Endometrium (tissue), 2 donors: Measurements from ENCODE around the gene BLTP3B.

Experiments used
- FAIRE-seq: peaks from 2 replicates; lab custom pipeline; 2012; peaks lifted over from hg19 to GRCh38; lab: Jason Lieb, UNC
- donor health status: control.
- donor health status: control.

BLTP3B gene

GRCh38 chr12:100164153-100164704, 21.6 kb upstream of the BLTP3B start:
- FAIRE-seq, result no peak

- FAIRE-seq, result no peak
Measured at GRCh38 chr12:100163416-100164152, 20.9 kb upstream of the BLTP3B start.

GRCh38 chr12:100159391-100160104, 16.9 kb upstream of the BLTP3B start:
- no peak for FAIRE-seq

- FAIRE-seq, result no peak
Measured at GRCh38 chr12:100158535-100158934, 15.9 kb upstream of the BLTP3B start.

- no peak for FAIRE-seq
Measured at GRCh38 chr12:100157427-100157821, 14.8 kb upstream of the BLTP3B start.

GRCh38 chr12:100156731-100157426, 14.2 kb upstream of the BLTP3B start:
- FAIRE-seq, result no peak

- no peak for FAIRE-seq
Measured at GRCh38 chr12:100154474-100155247, 12.0 kb upstream of the BLTP3B start.

- no peak for FAIRE-seq
Measured at GRCh38 chr12:100153131-100153530, 10.5 kb upstream of the BLTP3B start.

GRCh38 chr12:100151769-100152168, 9.1 kb upstream of the BLTP3B start:
- no peak for FAIRE-seq

- FAIRE-seq, result no peak
Measured at GRCh38 chr12:100146252-100146651, 3.6 kb upstream of the BLTP3B start.

- no peak for FAIRE-seq
Measured at GRCh38 chr12:100145643-100146042, 3.0 kb upstream of the BLTP3B start.

GRCh38 chr12:100141998-100142850, 450 bp downstream of the BLTP3B start:
- FAIRE-seq, result no peak

GRCh38 chr12:100141666-100141997, 1.0 kb downstream of the BLTP3B start:
- FAIRE-seq, result no peak

- no peak for FAIRE-seq
Measured at GRCh38 chr12:100138803-100139098, 3.9 kb downstream of the BLTP3B start.

- no peak for FAIRE-seq
Measured at GRCh38 chr12:100138048-100138802, 4.4 kb downstream of the BLTP3B start.

- no peak for FAIRE-seq
Measured at GRCh38 chr12:100133200-100133599, 9.5 kb downstream of the BLTP3B start.

GRCh38 chr12:100128512-100128908, 14.2 kb downstream of the BLTP3B start:
- FAIRE-seq, result no peak

GRCh38 chr12:100127766-100128511, 14.7 kb downstream of the BLTP3B start:
- FAIRE-seq, result peak; percentile 26

- FAIRE-seq, result no peak
Measured at GRCh38 chr12:100123316-100124095, 19.2 kb downstream of the BLTP3B start.
